SK-N-SH (cell line): ENCODE results near the gene LRP6.

Experiments
- CTCF ChIP-seq: fragments of 200-600 bp; sonication (generic); IDR thresholded peaks from 2 replicates; pipeline ENCODE4 v1.6.1; 2017; ENCODE audit warnings: antibody characterized with exemption, mild to moderate bottlenecking, moderate library complexity
- EP300 ChIP-seq, 2 experiments: IDR thresholded peaks; 2 replicates each; pipeline versions ENCODE4 v1.4.0 to v1.6.1; 2012; ENCODE audit warnings: borderline replicate concordance in 1 of 2, low read depth in 1 of 2, low read length in 1 of 2
- EZH2phosphoT487 ChIP-seq: fragments of 200-600 bp; sonication (generic); IDR thresholded peaks from 2 replicates; pipeline ENCODE4 v1.6.1; 2017; ENCODE audit warnings: low read depth, mixed run types, mild to moderate bottlenecking, antibody characterized with exemption, moderate library complexity, borderline replicate concordance
- FOXJ3 ChIP-seq: sonication (generic); formaldehyde crosslinking; IDR thresholded peaks from 2 replicates; pipeline ENCODE4 v1.5.1; 2020; ENCODE audit warnings: mild to moderate bottlenecking, missing genetic modification reagents
- REST ChIP-seq: IDR thresholded peaks from 2 replicates; pipeline ENCODE4 v1.6.1; 2012; ENCODE audit warnings: mild to moderate bottlenecking, low read depth, low read length, moderate library complexity

- TF ChIP-seq CTCF, result no peak
- TF ChIP-seq REST, result no peak
- TF ChIP-seq EP300 (IDR thresholded peaks at IDR 0.05; ENCODE audit: borderline replicate concordance in 1 of 2, low read depth in 1 of 2, low read length in 1 of 2), result no peak
- TF ChIP-seq FOXJ3 (CRISPR knock-in tag), result no peak
- no peak for TF ChIP-seq EZH2phosphoT487
Measured at GRCh38 chr12:12197128-12197527, 69.7 kb downstream of the LRP6 start.
